Limb (tissue), 2 donors: ENCODE results near the gene NGF.
"Not testable (repeated sequence)": the region's sequence is repeated elsewhere in the genome, so short reads cannot be mapped to it uniquely, and the experiment has no call there.

Experiments used
- DNase-seq, 2 donors: peaks; one replicate each; pipeline ENCODE4 v3.0.0-alpha.2; 2016; ENCODE audit errors: extremely low spot score in 2 of 2

The NGF gene

GRCh38 chr1:115337633-115338456 lies at the start of gene NGF:
Gene NGF, minus strand, starts transcription at chr1:115338249. Its CDS starts 51,454 bp downstream, at chr1:115286795.
- DNase-seq: peak in 1 of 2 donors; percentile 67

GRCh38 chr1:115383455-115383854 lies 45.4 kb upstream of the NGF start:
- not testable (repeated sequence) for DNase-seq

- DNase-seq: no peak
Observed at GRCh38 chr1:115379943-115380342, 41.9 kb upstream of the NGF start.

- no peak for DNase-seq
Observed at GRCh38 chr1:115377411-115377810, 39.4 kb upstream of the NGF start.

GRCh38 chr1:115374598-115374997 lies 36.5 kb upstream of the NGF start:
- DNase-seq: no peak

- DNase-seq: no peak
Observed at GRCh38 chr1:115373305-115373704, 35.3 kb upstream of the NGF start.

- DNase-seq: no peak
Observed at GRCh38 chr1:115365738-115366137, 27.7 kb upstream of the NGF start.

- DNase-seq: no peak
Observed at GRCh38 chr1:115364780-115365155, 26.7 kb upstream of the NGF start.

GRCh38 chr1:115364046-115364779 lies 26.2 kb upstream of the NGF start:
- DNase-seq: peak in 1 of 2 donors; percentile 27

- DNase-seq: no peak
Observed at GRCh38 chr1:115363171-115363570, 25.1 kb upstream of the NGF start.

GRCh38 chr1:115360505-115361129 lies 22.6 kb upstream of the NGF start:
- DNase-seq: not testable (repeated sequence)

- DNase-seq: not testable (repeated sequence)
Observed at GRCh38 chr1:115359787-115360452, 21.9 kb upstream of the NGF start.

- no peak for DNase-seq
Observed at GRCh38 chr1:115356356-115356755, 18.3 kb upstream of the NGF start.

- no peak for DNase-seq
Observed at GRCh38 chr1:115355069-115355468, 17.0 kb upstream of the NGF start.

GRCh38 chr1:115351143-115351542 lies 13.1 kb upstream of the NGF start:
- no peak for DNase-seq

- no peak for DNase-seq
Observed at GRCh38 chr1:115348636-115349035, 10.6 kb upstream of the NGF start.

- no peak for DNase-seq
Observed at GRCh38 chr1:115347282-115347681, 9.2 kb upstream of the NGF start.

- DNase-seq: no peak
Observed at GRCh38 chr1:115343200-115343737, 5.2 kb upstream of the NGF start.

- no peak for DNase-seq
Observed at GRCh38 chr1:115341948-115342347, 3.9 kb upstream of the NGF start.

- DNase-seq: no peak
Observed at GRCh38 chr1:115340879-115341278, 2.8 kb upstream of the NGF start.

GRCh38 chr1:115338457-115338820 lies 390 bp upstream of the NGF start:
- no peak for DNase-seq

GRCh38 chr1:115337276-115337632 lies 795 bp downstream of the NGF start:
- DNase-seq: no peak
